Neural progenitor cell (in vitro differentiated cells): ENCODE results near the gene PLEKHA6.

Experiments used
- CTCF ChIP-seq: fragments of 200-600 bp; sonication (generic); IDR thresholded peaks from 2 replicates; pipeline ENCODE4 v1.5.1; 2017; ENCODE audit warnings: antibody characterized with exemption, mild to moderate bottlenecking
- EZH2 ChIP-seq: fragments of 200-600 bp; sonication (generic); IDR thresholded peaks from 2 replicates; pipeline ENCODE4 v1.6.1; 2017; ENCODE audit warnings: antibody characterized with exemption, mild to moderate bottlenecking, moderate library complexity
- EZH2phosphoT487 ChIP-seq: fragments of 200-600 bp; sonication (generic); IDR thresholded peaks from 2 replicates; pipeline ENCODE4 v1.6.1; 2017; ENCODE audit warnings: antibody characterized with exemption

GRCh38 chr1:204362984-204363334 is 3.2 kb upstream of the PLEKHA6 start:
- TF ChIP-seq EZH2 (no peak), CTCF (no peak), EZH2phosphoT487 (no peak)
